H1 (cell line): Measurements from ENCODE around the gene ZBED1. TPM values are rescaled to one million over a fixed set of nuclear protein-coding genes. Genes with fewer than 3 reads are reported as not detected.

Experiments used
- CTCF ChIA-PET: fragments of 300-600 bp; sonication (Branson Sonifier 250); formaldehyde crosslinking; loops from one replicate; lab custom pipeline; 2021; ENCODE audit not compliant: partially characterized antibody; lab: Charles Lee
- POLR2A ChIA-PET: fragments of 300-600 bp; sonication (Branson Sonifier 250); formaldehyde crosslinking; loops from one replicate; lab custom pipeline; 2021; ENCODE audit warnings: inconsistent platforms; ENCODE audit not compliant: partially characterized antibody; lab: Charles Lee
- DNase-seq, 2 experiments: peaks; one replicate each; pipeline versions ENCODE4 v3.0.0 to v3.0.0-alpha.2; 2010 to 2022; ENCODE audit warnings: low spot score in 2 of 2, low read depth in 1 of 2, mixed read lengths in 1 of 2
- FAIRE-seq: peaks from 2 replicates; lab custom pipeline; 2011; peaks lifted over from hg19 to GRCh38; lab: Jason Lieb, UNC
- H2AFZ ChIP-seq: 2 replicates; pipeline ENCODE4 v1.8.1; 2012; ENCODE audit warnings: low read length, inconsistent platforms
- H2AK5ac ChIP-seq: 2 replicates; pipeline ENCODE4 v1.6.1; 2013; ENCODE audit warnings: low read depth, low read length
- H2BK120ac ChIP-seq: replicated peaks from 2 replicates; pipeline ENCODE3; 2013; ENCODE audit warnings: low read depth, low read length, inconsistent platforms
- H2BK12ac ChIP-seq: 2 replicates; pipeline ENCODE4 v1.6.1; 2013; ENCODE audit warnings: low read depth, low read length
- H2BK15ac ChIP-seq: 2 replicates; pipeline ENCODE4 v1.6.1; 2013; ENCODE audit warnings: low read length
- H2BK20ac ChIP-seq: 2 replicates; pipeline ENCODE4 v1.6.1; 2013; ENCODE audit warnings: low read length
- H2BK5ac ChIP-seq: 2 replicates; pipeline ENCODE4 v1.6.1; 2013; ENCODE audit warnings: low read depth, low read length
- H3K14ac ChIP-seq: 2 replicates; pipeline ENCODE4 v1.6.1; 2013; ENCODE audit warnings: inconsistent platforms; ENCODE audit not compliant: insufficient read length
- H3K18ac ChIP-seq: 2 replicates; pipeline ENCODE4 v1.6.1; 2013; ENCODE audit warnings: low read length; ENCODE audit errors: extremely low read depth
- H3K23ac ChIP-seq: 2 replicates; pipeline ENCODE4 v1.6.1; 2013; ENCODE audit warnings: inconsistent platforms; ENCODE audit not compliant: insufficient read length
- H3K23me2 ChIP-seq: 2 replicates; pipeline ENCODE4 v1.6.1; 2013; ENCODE audit warnings: low read depth, low read length
- H3K27ac ChIP-seq: 2 replicates; pipeline ENCODE4 v1.6.1; 2011; ENCODE audit warnings: low read depth, low read length, inconsistent platforms
- H3K27me3 ChIP-seq, 4 experiments: replicated peaks in 1 of 4; 1 replicate in 1 of 4; 2 replicates in 3 of 4; pipeline versions ENCODE4 v1.6.1 to v1.8.1; 2011 to 2013; ENCODE audit warnings: low read length in 3 of 4, mild to moderate bottlenecking in 3 of 4, inconsistent platforms in 2 of 4, mixed read lengths in 2 of 4, moderate library complexity in 1 of 4; ENCODE audit not compliant: control insufficient read depth in 3 of 4, insufficient read depth in 3 of 4; ENCODE audit errors: extremely low read depth in 1 of 4
- H3K36me3 ChIP-seq, 4 experiments: 2 replicates each; pipeline versions ENCODE4 v1.6.1 to v1.8.1; 2011 to 2013; ENCODE audit warnings: mild to moderate bottlenecking in 4 of 4, low read length in 3 of 4, moderate library complexity in 2 of 4, control low read depth in 1 of 4, inconsistent platforms in 1 of 4; ENCODE audit not compliant: insufficient read depth in 4 of 4, control insufficient read depth in 2 of 4
- H3K4ac ChIP-seq: replicated peaks from 2 replicates; pipeline ENCODE3; 2013; ENCODE audit warnings: low read length, low read depth, mixed read lengths, inconsistent platforms; ENCODE audit not compliant: insufficient read length
- H3K4me1 ChIP-seq, 4 experiments: replicated peaks in 1 of 4; 1 replicate in 1 of 4; 2 replicates in 3 of 4; pipeline versions ENCODE4 v1.6.1 to v1.8.1; 2011 to 2013; ENCODE audit warnings: low read length in 3 of 4, inconsistent platforms in 2 of 4, mixed read lengths in 1 of 4; ENCODE audit not compliant: insufficient read depth in 4 of 4, control insufficient read depth in 3 of 4
- H3K4me2 ChIP-seq, 2 experiments: 2 replicates each; pipeline versions ENCODE4 v1.6.1 to v1.8.1; 2011 to 2013; ENCODE audit warnings: low read depth in 2 of 2, low read length in 2 of 2, control low read depth in 1 of 2, inconsistent platforms in 1 of 2, mild to moderate bottlenecking in 1 of 2; ENCODE audit not compliant: insufficient read depth in 1 of 2
- H3K4me3 ChIP-seq, 4 experiments: fragments of 200-600, 300-600 bp in 1 of 4; sonication (generic), shearing (Covaris generic), sonication (Bioruptor Twin) in 1 of 4; 2 replicates each; pipeline versions ENCODE4 v1.5.1 to v1.8.1; 2011 to 2016; ENCODE audit warnings: low read length in 4 of 4, low read depth in 3 of 4, control low read depth in 2 of 4, inconsistent platforms in 2 of 4, mild to moderate bottlenecking in 2 of 4, mixed read lengths in 1 of 4, moderate library complexity in 1 of 4; ENCODE audit not compliant: insufficient read depth in 2 of 4; ENCODE audit errors: extremely low read depth in 1 of 4
- H3K56ac ChIP-seq: replicated peaks from 2 replicates; pipeline ENCODE3; 2013; ENCODE audit warnings: low read depth, mild to moderate bottlenecking, mixed read lengths, low read length, inconsistent platforms; ENCODE audit not compliant: insufficient read length
- H3K79me1 ChIP-seq: 2 replicates; pipeline ENCODE4 v1.6.1; 2013; ENCODE audit warnings: low read depth, low read length, control low read depth
- H3K79me2 ChIP-seq, 2 experiments: 2 replicates each; pipeline versions ENCODE4 v1.6.1 to v1.8.1; 2012 to 2013; ENCODE audit warnings: low read length in 2 of 2, mild to moderate bottlenecking in 2 of 2, inconsistent platforms in 1 of 2; ENCODE audit not compliant: insufficient read depth in 2 of 2, control insufficient read depth in 1 of 2
- H3K9ac ChIP-seq, 4 experiments: replicated peaks in 1 of 4; 1 replicate in 1 of 4; 2 replicates in 3 of 4; pipeline versions ENCODE4 v1.6.1 to v1.8.1; 2011 to 2013; ENCODE audit warnings: low read depth in 3 of 4, low read length in 3 of 4, control low read depth in 2 of 4, mild to moderate bottlenecking in 2 of 4, moderate library complexity in 2 of 4, inconsistent platforms in 1 of 4; ENCODE audit errors: extremely low read depth in 1 of 4
- H3K9me3 ChIP-seq, 2 experiments: 2 replicates each; pipeline versions ENCODE4 v1.6.1 to v1.8.1; 2012 to 2013; ENCODE audit warnings: mild to moderate bottlenecking in 2 of 2, moderate library complexity in 2 of 2, control low read depth in 1 of 2, inconsistent platforms in 1 of 2, low read depth in 1 of 2, low read length in 1 of 2, mixed read lengths in 1 of 2; ENCODE audit not compliant: insufficient read depth in 2 of 2
- H4K20me1 ChIP-seq, 2 experiments: replicated peaks in 1 of 2; 2 replicates each; pipeline versions ENCODE3 to v1.8.1; 2011 to 2013; ENCODE audit warnings: inconsistent platforms in 2 of 2, low read length in 2 of 2, mild to moderate bottlenecking in 1 of 2; ENCODE audit not compliant: insufficient read depth in 2 of 2, control insufficient read depth in 1 of 2
- H4K5ac ChIP-seq: 2 replicates; pipeline ENCODE4 v1.6.1; 2013; ENCODE audit warnings: low read length, low read depth, mixed read lengths, inconsistent platforms; ENCODE audit not compliant: insufficient read length
- H4K8ac ChIP-seq: 2 replicates; pipeline ENCODE4 v1.8.0; 2013; ENCODE audit warnings: mild to moderate bottlenecking, moderate library complexity, low read length, inconsistent platforms; ENCODE audit not compliant: insufficient read depth; ENCODE audit errors: extremely low read depth
- H4K91ac ChIP-seq: replicated peaks from 2 replicates; pipeline ENCODE3; 2013; ENCODE audit warnings: low read length, mixed read lengths, inconsistent platforms; ENCODE audit not compliant: insufficient read length
- EGR1 ChIP-seq: IDR thresholded peaks from 2 replicates; pipeline ENCODE4 v1.6.1; 2011; ENCODE audit warnings: low read depth, low read length, borderline replicate concordance
- HDAC6 ChIP-seq: IDR thresholded peaks from one replicate; pipeline ENCODE4 v1.7.1; 2012; ENCODE audit warnings: low read depth, mild to moderate bottlenecking, inconsistent platforms, low read length, moderate library complexity
- KDM5A ChIP-seq: fragments of 200-600 bp; IDR thresholded peaks from 2 replicates; pipeline ENCODE4 v1.7.1; 2012; ENCODE audit warnings: mild to moderate bottlenecking, low read length, inconsistent platforms, mixed read lengths
- RAD21 ChIP-seq, 2 experiments: IDR thresholded peaks in 1 of 2; conservative IDR thresholded peaks in 1 of 2; 2 replicates each; pipeline ENCODE4 v1.6.1; 2011; ENCODE audit warnings: low read depth in 2 of 2, low read length in 2 of 2, improper control_type of control experiment in 1 of 2, inconsistent platforms in 1 of 2, mild to moderate bottlenecking in 1 of 2, moderate library complexity in 1 of 2
- SAP30 ChIP-seq: fragments of 300-600 bp; sonication (generic); IDR thresholded peaks from 2 replicates; pipeline ENCODE4 v1.7.1; 2012; ENCODE audit warnings: low read length, moderate library complexity, mild to moderate bottlenecking, inconsistent platforms; ENCODE audit not compliant: insufficient read depth, insufficient replicate concordance
- SIN3A ChIP-seq, 2 experiments: IDR thresholded peaks in 1 of 2; conservative IDR thresholded peaks in 1 of 2; 2 replicates each; pipeline ENCODE4 v1.6.1; 2011 to 2012; ENCODE audit warnings: low read length in 2 of 2, improper control_type of control experiment in 1 of 2, low read depth in 1 of 2, mild to moderate bottlenecking in 1 of 2
- SP1 ChIP-seq: IDR thresholded peaks from 2 replicates; pipeline ENCODE4 v1.6.1; 2011; ENCODE audit warnings: low read depth, low read length
- SRF ChIP-seq: IDR thresholded peaks from 2 replicates; pipeline ENCODE4 v1.6.1; 2011; ENCODE audit warnings: mild to moderate bottlenecking, low read depth, low read length, moderate library complexity
- WGBS, 2 experiments: shearing (Covaris generic) in 1 of 2; methylation state at CpG; one replicate each; pipeline versions ENCODE4 v1.1.6 to v1.1.7; 2013 to 2015; ENCODE audit warnings: low lambda C conversion rate in 2 of 2, mixed read lengths in 2 of 2, inconsistent platforms in 1 of 2, low coverage in 1 of 2, missing lambda C conversion rate in 1 of 2; ENCODE audit not compliant: insufficient replicate concordance in 2 of 2, insufficient coverage in 1 of 2, insufficient read length in 1 of 2; ENCODE audit errors: extremely low coverage in 1 of 2, missing lambda C conversion rate in 1 of 2; 5-methylcytosine and 5-hydroxymethylcytosine counted together
- polyA plus RNA-seq, 7 experiments: library from polyadenylated mRNA; depleted of rRNA in 3 of 7; stranded (reverse) in 5 of 7; unstranded in 2 of 7; fragments of >200 nt in 5 of 7; fragments of 200-250 nt in 2 of 7; gene quantifications; 1 replicate in 5 of 7; 2 replicates in 1 of 7; 4 replicates in 1 of 7; pipeline versions ENCODE4 v1.2.1 to v1.2.3, GENCODE V29; 2011 to 2013; ENCODE audit warnings: missing spikeins in 2 of 7, mixed read lengths in 2 of 7
- total RNA-seq: library from RNA; stranded (reverse); fragmentation: NEBNext Ultra II Directional; extraction: Animal tissue kit (Norgen Biotek cat#: 25700); gene quantifications from 2 replicates; pipeline ENCODE4 v1.2.1, GENCODE V29; 2021
- TF ChIP-seq, protein P1 (sequence below), 3 experiments: IDR thresholded peaks; 1 replicate in 2 of 3; 2 replicates in 1 of 3; pipeline versions ENCODE4 v1.5.1 to v1.6.1; 2011; ENCODE audit warnings: low read length in 3 of 3, mild to moderate bottlenecking in 3 of 3, inconsistent platforms in 2 of 3, low read depth in 1 of 3, moderate library complexity in 1 of 3; ENCODE audit not compliant: insufficient read depth in 1 of 3; ENCODE audit errors: control extremely low read depth in 1 of 3
- TF ChIP-seq, protein P2 (sequence below): IDR thresholded peaks from 2 replicates; pipeline ENCODE4 v1.6.1; 2012; ENCODE audit warnings: inconsistent platforms

Gene ZBED1
- total and polyA plus RNA-seq, 2 of the 8 experiments (the other 6 are each of a cell fraction or from before 2014, with no cell fraction given) = 28.5 to 45.8 TPM

DNA sequence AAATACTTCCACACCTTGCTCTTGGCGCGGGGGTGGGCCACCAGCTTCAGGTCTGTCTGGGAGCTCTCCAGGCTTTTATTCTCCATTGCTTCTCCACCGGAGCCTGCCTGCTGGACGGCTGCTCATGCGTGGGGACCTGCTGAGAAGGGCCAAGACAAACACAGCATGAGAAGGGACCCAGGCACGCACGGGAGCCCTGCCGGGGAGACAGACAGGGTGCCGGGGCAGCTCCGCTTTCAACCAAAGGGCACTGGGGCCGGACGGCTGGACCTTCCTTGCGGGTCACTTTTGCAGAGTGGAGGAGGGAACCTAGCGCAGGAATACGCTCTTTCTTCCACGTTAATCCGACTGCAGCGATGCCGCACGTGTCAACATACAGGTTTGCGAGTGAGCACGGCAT lies 10.1 kb downstream of the ZBED1 start:
- Histone ChIP-seq H4K8ac (no peak overlapping the region), H2BK120ac (no peak overlapping the region), H3K27me3 (no peaks in the 10 kb centered on the region), H2BK12ac (no peak overlapping the region), H3K79me1 (peaks cover 22% of the 10 kb centered on the region), H3K9me3 (no peaks in the 10 kb centered on the region), H3K14ac (no peak overlapping the region), H3K23ac (no peak overlapping the region), H4K20me1 (peaks cover 14 to 20% of the 10 kb centered on the region in 2 experiments), H2AFZ (no peak overlapping the region), H3K4me1 (peaks cover 0 to 8% (median 2%) of the 10 kb centered on the region in 4 experiments; a peak in 4 of 7 replicates), H4K91ac (no peak overlapping the region), H3K23me2 (no peaks in the 10 kb centered on the region), H3K9ac (no peak overlapping the region), H3K27ac (no peak overlapping the region), H2AK5ac (no peak overlapping the region), H4K5ac (no peak overlapping the region), H3K79me2 (peaks cover 0 to 87% of the 10 kb centered on the region in 2 experiments; a peak in 2 of 4 replicates), H2BK15ac (no peak overlapping the region), H3K36me3 (peaks cover 10 to 61% (median 36%) of the 10 kb centered on the region in 4 experiments; a peak in 7 of 8 replicates), H2BK20ac (no peak overlapping the region), H3K4me2 (no peak overlapping the region), H3K18ac (no peak overlapping the region), H3K4ac (no peak overlapping the region), H3K56ac (no peak overlapping the region), H3K4me3 (no peak overlapping the region), H2BK5ac (no peak overlapping the region)
- ChIA-PET CTCF (no interaction called here), POLR2A (no interaction called here)
- no peak for DNase-seq
- 96% methylated on average over 22 of the region's 22 CpGs; no CpG with 5 or more reads in 1 of the 2 experiments for WGBS, 2 experiments
- no peak for FAIRE-seq
- TF ChIP-seq EGR1 (no peak), KDM5A (no peak), SIN3A (conservative IDR thresholded peaks at IDR 0.05 in 1 of 2, IDR thresholded peaks at IDR 0.05 in 1 of 2; ENCODE audit: low read depth in 1 of 2, low read length in 2 of 2) (no peak), SP1 (no peak), RAD21 (IDR thresholded peaks at IDR 0.05 in 1 of 2, conservative IDR thresholded peaks at IDR 0.05 in 1 of 2; ENCODE audit: low read depth in 2 of 2, low read length in 2 of 2) (no peak), HDAC6 (no peak), SAP30 (no peak), SRF (no peak)
- TF ChIP-seq, protein P1, sequence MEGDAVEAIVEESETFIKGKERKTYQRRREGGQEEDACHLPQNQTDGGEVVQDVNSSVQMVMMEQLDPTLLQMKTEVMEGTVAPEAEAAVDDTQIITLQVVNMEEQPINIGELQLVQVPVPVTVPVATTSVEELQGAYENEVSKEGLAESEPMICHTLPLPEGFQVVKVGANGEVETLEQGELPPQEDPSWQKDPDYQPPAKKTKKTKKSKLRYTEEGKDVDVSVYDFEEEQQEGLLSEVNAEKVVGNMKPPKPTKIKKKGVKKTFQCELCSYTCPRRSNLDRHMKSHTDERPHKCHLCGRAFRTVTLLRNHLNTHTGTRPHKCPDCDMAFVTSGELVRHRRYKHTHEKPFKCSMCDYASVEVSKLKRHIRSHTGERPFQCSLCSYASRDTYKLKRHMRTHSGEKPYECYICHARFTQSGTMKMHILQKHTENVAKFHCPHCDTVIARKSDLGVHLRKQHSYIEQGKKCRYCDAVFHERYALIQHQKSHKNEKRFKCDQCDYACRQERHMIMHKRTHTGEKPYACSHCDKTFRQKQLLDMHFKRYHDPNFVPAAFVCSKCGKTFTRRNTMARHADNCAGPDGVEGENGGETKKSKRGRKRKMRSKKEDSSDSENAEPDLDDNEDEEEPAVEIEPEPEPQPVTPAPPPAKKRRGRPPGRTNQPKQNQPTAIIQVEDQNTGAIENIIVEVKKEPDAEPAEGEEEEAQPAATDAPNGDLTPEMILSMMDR (IDR thresholded peaks at IDR 0.05; ENCODE audit: control extremely low read depth in 1 of 3, insufficient read depth in 1 of 3, low read depth in 1 of 3, low read length in 3 of 3) = no peak
- TF ChIP-seq, protein P2, sequence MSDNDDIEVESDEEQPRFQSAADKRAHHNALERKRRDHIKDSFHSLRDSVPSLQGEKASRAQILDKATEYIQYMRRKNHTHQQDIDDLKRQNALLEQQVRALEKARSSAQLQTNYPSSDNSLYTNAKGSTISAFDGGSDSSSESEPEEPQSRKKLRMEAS = no peak
